Measurements from ENCODE around the gene BCL10. TPM values are rescaled to one million over a fixed set of nuclear protein-coding genes. Genes with fewer than 3 reads are reported as not detected.

Gene BCL10
- total RNA-seq, 4 donors from 2014 or later, result 25.6 to 45.7 (median 37.0) TPM

GRCh38 chr1:85308833-85309350, 32.5 kb upstream of the BCL10 start:
- DNase-seq, result no peak
- Histone ChIP-seq H3K27ac (no peak overlapping the region), H3K27me3 (no peaks in the 10 kb centered on the region), H3K4me1 (peaks cover 0 to 8% (median 2%) of the 10 kb centered on the region in 4 donors), H3K9me3 (no peaks in the 10 kb centered on the region), H3K4me3 (no peak overlapping the region), H3K36me3 (no peaks in the 10 kb centered on the region)
- TF ChIP-seq CTCF (IDR thresholded peaks at IDR 0.05) (no peak), POLR2A (IDR thresholded peaks at IDR 0.05) (no peak)

- Histone ChIP-seq H3K36me3 (no peaks in the 10 kb centered on the region), H3K27me3 (no peaks in the 10 kb centered on the region), H3K9me3 (no peaks in the 10 kb centered on the region), H3K4me1 (peaks cover 0 to 8% (median 2%) of the 10 kb centered on the region in 4 donors), H3K4me3 (peak overlapping the region in 2 of 4 donors; percentile 7 to 11), H3K27ac (no peak overlapping the region)
- peak; percentile 69 to 94 (median 90) for TF ChIP-seq CTCF (IDR thresholded peaks at IDR 0.05)
- TF ChIP-seq POLR2A (IDR thresholded peaks at IDR 0.05), result no peak
- DNase-seq, result peak; percentile 76 to 91 (median 86)
Observed at GRCh38 chr1:85307987-85308832, 31.8 kb upstream of the BCL10 start.

DNA sequence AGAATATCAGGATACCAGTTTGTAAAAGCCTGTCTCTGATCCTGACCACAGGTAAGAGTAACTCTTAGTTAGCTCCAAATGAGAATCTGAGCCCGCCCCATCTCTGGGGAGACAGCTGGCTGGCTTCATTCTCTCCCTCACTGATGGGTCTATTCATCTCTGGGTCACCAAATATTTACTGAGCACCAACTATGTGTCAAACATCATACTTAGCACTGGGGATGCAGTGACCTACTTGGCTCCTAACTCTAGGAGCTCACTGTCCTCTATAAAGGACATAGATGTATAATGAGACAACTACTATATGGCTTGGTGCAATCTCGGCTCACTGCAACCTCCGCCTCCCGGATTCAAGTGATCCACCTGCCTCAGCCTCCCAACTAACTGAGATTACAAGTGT, 29.8 kb upstream of the BCL10 start:
- TF ChIP-seq POLR2A (IDR thresholded peaks at IDR 0.05) (no peak), CTCF (IDR thresholded peaks at IDR 0.05) (no peak)
- H3K4me3 ChIP-seq, result no peak overlapping the region
- no peak overlapping the region for H3K27ac ChIP-seq
- H3K36me3 ChIP-seq, result no peaks in the 10 kb centered on the region
- no peaks in the 10 kb centered on the region for H3K9me3 ChIP-seq
- DNase-seq, result no peak
- no peaks in the 10 kb centered on the region for H3K27me3 ChIP-seq
- peaks cover 0 to 8% (median 2%) of the 10 kb centered on the region in 4 donors for H3K4me1 ChIP-seq

GRCh38 chr1:85303440-85304162, 27.2 kb upstream of the BCL10 start:
- TF ChIP-seq POLR2A (IDR thresholded peaks at IDR 0.05), result no peak
- no peak for TF ChIP-seq CTCF (IDR thresholded peaks at IDR 0.05)
- Histone ChIP-seq H3K36me3 (no peaks in the 10 kb centered on the region), H3K27me3 (no peaks in the 10 kb centered on the region), H3K4me3 (no peak overlapping the region), H3K9me3 (no peaks in the 10 kb centered on the region), H3K4me1 (peaks cover 0 to 8% (median 2%) of the 10 kb centered on the region in 4 donors), H3K27ac (no peak overlapping the region)
- DNase-seq, result no peak

DNA sequence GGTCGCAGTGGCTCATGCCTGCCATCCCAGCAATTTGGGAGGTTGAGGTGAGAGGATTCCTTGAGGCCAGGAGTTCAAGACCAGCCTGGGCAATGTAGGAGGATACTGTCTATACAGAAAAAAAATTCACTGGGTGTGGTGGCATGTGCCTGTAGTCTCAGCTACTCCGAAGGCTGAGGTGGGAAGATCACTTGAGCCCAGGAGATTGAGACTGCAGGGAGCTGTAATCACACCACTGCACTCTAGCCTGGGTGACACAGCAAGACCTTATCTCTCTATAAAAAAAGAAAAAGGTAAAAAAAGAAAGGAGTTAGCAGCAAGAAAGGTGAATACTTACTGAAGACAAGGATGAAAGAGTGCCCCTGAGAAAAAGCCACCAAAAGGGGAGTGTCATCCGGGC, 23.7 kb upstream of the BCL10 start:
- Histone ChIP-seq H3K27me3 (no peaks in the 10 kb centered on the region), H3K36me3 (no peaks in the 10 kb centered on the region), H3K9me3 (no peaks in the 10 kb centered on the region), H3K4me3 (no peak overlapping the region), H3K27ac (no peak overlapping the region), H3K4me1 (peaks cover 0 to 14% (median 3%) of the 10 kb centered on the region in 4 donors)
- TF ChIP-seq CTCF (IDR thresholded peaks at IDR 0.05) (no peak), POLR2A (IDR thresholded peaks at IDR 0.05) (no peak)
- no peak for DNase-seq
